NK-92 treated with Interleukin-12 subunit alpha and Interleukin-12 subunit beta, amount 100 ng/mL, for 24 hours (cell line): ENCODE measurements around the gene MGAT4B.

Source experiments
- DNase-seq: peaks from one replicate; lab custom pipeline; 2025; lab: John Stamatoyannopoulos, UW

The MGAT4B gene

GRCh38 chr5:179825655-179826182 is 19.1 kb upstream of the MGAT4B start:
- no peak for DNase-seq

GRCh38 chr5:179824745-179825112 is 18.1 kb upstream of the MGAT4B start:
- no peak for DNase-seq

GRCh38 chr5:179823937-179824744 is 17.5 kb upstream of the MGAT4B start:
- DNase-seq: no peak

- DNase-seq: no peak
Observed at GRCh38 chr5:179822444-179822990, 15.9 kb upstream of the MGAT4B start.

GRCh38 chr5:179822059-179822432 is 15.4 kb upstream of the MGAT4B start:
- DNase-seq: no peak

- peak; percentile 87 for DNase-seq
Observed at GRCh38 chr5:179821298-179822058, 14.8 kb upstream of the MGAT4B start.

GRCh38 chr5:179820483-179821297 is 14.0 kb upstream of the MGAT4B start, which contains the start of gene SQSTM1:
Gene SQSTM1 (plus strand): TSS chr5:179820905. CDS start chr5:179820937, 32 bp downstream.
- peak; percentile 72 for DNase-seq

- no peak for DNase-seq
Observed at GRCh38 chr5:179820127-179820482, 13.4 kb upstream of the MGAT4B start.

GRCh38 chr5:179819296-179820126 is 12.8 kb upstream of the MGAT4B start:
- DNase-seq: peak; percentile 49

- DNase-seq: peak; percentile 79
Observed at GRCh38 chr5:179818746-179819295, 12.2 kb upstream of the MGAT4B start.

GRCh38 chr5:179817890-179818745 is 11.5 kb upstream of the MGAT4B start:
- no peak for DNase-seq

- no peak for DNase-seq
Observed at GRCh38 chr5:179817470-179817840, 10.8 kb upstream of the MGAT4B start.

- DNase-seq: no peak
Observed at GRCh38 chr5:179816796-179817469, 10.3 kb upstream of the MGAT4B start.

- no peak for DNase-seq
Observed at GRCh38 chr5:179816401-179816795, 9.7 kb upstream of the MGAT4B start.

- no peak for DNase-seq
Observed at GRCh38 chr5:179815491-179816249, 9.0 kb upstream of the MGAT4B start.

- DNase-seq: no peak
Observed at GRCh38 chr5:179814090-179814489, 7.4 kb upstream of the MGAT4B start.

- no peak for DNase-seq
Observed at GRCh38 chr5:179812997-179813607, 6.4 kb upstream of the MGAT4B start.
